GM12865 (cell line): ENCODE results near the gene PHF11.

Experiments
- DNase-seq: peaks from one replicate; pipeline ENCODE4 v3.0.0; 2010; ENCODE audit warnings: low read depth
- H3K4me3 ChIP-seq: 2 replicates; pipeline ENCODE4 v1.5.1; 2011; ENCODE audit warnings: mild to moderate bottlenecking, low read depth, low read length, control low read depth
- CTCF ChIP-seq: IDR thresholded peaks from 2 replicates; pipeline ENCODE4 v1.5.1; 2011; ENCODE audit warnings: low read length, control low read depth, low read depth, inconsistent platforms; ENCODE audit not compliant: insufficient read depth; ENCODE audit errors: missing control alignments

Gene PHF11

DNA sequence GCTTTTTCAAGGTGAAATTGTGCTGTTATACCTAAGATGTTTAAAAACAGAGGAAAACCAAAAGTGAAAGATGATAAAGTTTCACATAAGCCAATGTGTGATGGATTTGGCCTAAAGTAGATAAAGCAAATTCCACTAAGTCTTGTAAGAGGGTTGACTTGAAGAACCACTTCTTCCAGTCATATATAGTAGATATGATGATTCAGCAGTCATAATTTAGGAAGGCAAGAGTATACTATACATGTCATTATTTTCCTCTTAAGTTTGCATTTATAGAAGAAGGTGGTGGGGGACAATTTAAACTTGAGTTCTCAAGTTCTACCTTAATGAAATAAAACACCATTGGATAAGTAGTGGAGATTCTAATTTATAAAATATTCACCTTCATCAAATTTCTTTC lies 37.3 kb downstream of the PHF11 start:
- no peak for TF ChIP-seq CTCF
- H3K4me3 ChIP-seq = no peak overlapping the region
- no peak for DNase-seq

DNA sequence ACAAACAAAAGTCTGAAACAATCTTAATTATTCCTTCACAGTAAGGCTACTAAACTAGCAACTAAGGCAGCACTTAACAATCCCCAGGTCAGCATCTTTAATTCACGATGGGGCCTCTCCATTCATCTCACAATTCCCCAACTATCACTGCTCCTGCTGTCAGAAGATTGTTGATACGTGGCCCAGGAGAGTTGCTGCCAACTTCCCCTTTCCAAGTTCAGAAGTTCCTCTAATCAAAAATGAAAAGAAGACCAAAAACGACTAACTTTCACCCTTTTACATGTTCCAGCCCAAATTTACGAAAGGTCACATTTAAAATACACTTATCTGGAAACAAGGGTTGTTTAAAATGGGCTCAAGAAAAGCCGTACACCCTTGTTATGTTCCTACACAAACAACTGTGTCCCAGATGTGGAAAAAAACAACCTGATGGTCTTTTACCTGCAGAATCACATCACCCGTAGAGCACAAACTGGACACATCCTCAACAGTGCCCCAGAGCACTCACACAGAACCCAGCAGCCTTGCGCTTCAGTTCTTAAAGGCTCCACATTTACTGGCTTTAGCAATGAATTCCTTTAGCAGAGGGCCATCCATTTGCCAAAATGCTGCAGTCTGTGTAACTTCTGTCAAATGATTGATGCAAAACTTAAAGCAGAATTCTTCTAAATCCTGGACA lies 38.0 kb downstream of the PHF11 start:
- no peak for DNase-seq
- no peak for TF ChIP-seq CTCF
- H3K4me3 ChIP-seq = no peak overlapping the region

- no peak overlapping the region for H3K4me3 ChIP-seq
- no peak for TF ChIP-seq CTCF
- no peak for DNase-seq
These were observed 40.6 kb downstream of the PHF11 start for GRCh38 chr13:49536144-49536873.

GRCh38 chr13:49538404-49538803 lies 42.7 kb downstream of the PHF11 start:
- no peak for DNase-seq
- TF ChIP-seq CTCF = no peak
- no peak overlapping the region for H3K4me3 ChIP-seq

DNA sequence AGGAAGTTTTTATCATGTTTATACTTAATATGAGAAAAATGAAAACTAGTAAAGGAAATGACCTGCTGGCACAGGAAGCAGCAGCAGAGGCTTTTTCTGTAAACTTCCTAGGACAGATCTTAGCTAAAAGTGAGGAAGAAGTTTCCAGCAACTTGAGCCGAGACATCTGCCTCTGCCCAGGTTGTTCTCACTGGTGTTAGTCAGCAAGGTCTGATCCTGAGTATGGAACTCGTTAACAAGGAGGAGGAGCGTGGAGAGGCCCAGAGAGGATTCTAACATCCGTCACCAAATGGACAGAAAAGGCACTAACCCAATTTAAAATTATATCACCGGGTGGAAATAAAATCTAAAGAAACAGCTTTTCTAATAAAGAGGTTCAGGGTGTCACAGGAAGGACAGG lies 43.6 kb downstream of the PHF11 start:
- TF ChIP-seq CTCF = no peak
- no peak overlapping the region for H3K4me3 ChIP-seq
- no peak for DNase-seq

DNA sequence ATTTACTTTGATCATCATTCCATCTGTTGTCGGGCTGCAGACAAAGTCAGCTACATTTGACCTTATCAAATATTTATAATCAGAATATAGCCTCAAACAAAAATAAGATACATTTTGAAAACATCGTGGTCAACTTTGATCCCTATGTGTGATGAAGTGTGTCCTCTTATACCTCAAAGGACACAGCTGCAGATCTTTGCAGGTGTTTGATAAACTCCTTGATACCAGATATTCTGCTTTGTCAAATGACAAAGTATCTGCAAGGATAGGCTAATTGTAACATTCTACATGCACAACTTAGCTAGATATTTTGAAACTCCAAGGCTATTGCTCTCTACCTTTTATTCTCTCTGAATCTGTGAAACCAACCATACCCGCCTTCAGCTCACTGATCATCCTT lies 44.0 kb downstream of the PHF11 start:
- DNase-seq = no peak
- H3K4me3 ChIP-seq = no peak overlapping the region
- TF ChIP-seq CTCF = no peak
